ENCODE data around the gene CXCL13. TPM values are rescaled to one million over a fixed set of nuclear protein-coding genes. Genes with fewer than 3 reads are reported as not detected.

Gene CXCL13
- total RNA-seq, 1 experiment from 2014 or later, result not detected

- CTCF ChIA-PET, result no interaction called here
- DNase-seq (ENCODE audit: low spot score) (no peak), ATAC-seq (no peak)
- POLR2A ChIA-PET, result no interaction called here
- peaks cover 22% of the 10 kb centered on the region for H3K4me1 Mint-ChIP-seq
- H3K4me3 Mint-ChIP-seq, result no peak overlapping the region
- H3K27me3 Mint-ChIP-seq (ENCODE audit: low read depth), result peaks cover 41% of the 10 kb centered on the region
- peaks cover 31% of the 10 kb centered on the region for H3K9me3 Mint-ChIP-seq
- H3K36me3 Mint-ChIP-seq, result peaks cover 8% of the 10 kb centered on the region; the same call in 1 of the 2 replicates
- no peak overlapping the region for H3K27ac Mint-ChIP-seq
- no peak for TF ChIP-seq OVOL2 (CRISPR knock-in tag; IDR thresholded peaks at IDR 0.05; ENCODE audit: borderline replicate concordance)
- no peak for TF ChIP-seq GRHL2 (CRISPR knock-in tag; IDR thresholded peaks at IDR 0.05; ENCODE audit: insufficient replicate concordance, severe bottlenecking)
- TF ChIP-seq NR1H2 (CRISPR knock-in tag; IDR thresholded peaks at IDR 0.05), result no peak
- TF ChIP-seq, protein P1, sequence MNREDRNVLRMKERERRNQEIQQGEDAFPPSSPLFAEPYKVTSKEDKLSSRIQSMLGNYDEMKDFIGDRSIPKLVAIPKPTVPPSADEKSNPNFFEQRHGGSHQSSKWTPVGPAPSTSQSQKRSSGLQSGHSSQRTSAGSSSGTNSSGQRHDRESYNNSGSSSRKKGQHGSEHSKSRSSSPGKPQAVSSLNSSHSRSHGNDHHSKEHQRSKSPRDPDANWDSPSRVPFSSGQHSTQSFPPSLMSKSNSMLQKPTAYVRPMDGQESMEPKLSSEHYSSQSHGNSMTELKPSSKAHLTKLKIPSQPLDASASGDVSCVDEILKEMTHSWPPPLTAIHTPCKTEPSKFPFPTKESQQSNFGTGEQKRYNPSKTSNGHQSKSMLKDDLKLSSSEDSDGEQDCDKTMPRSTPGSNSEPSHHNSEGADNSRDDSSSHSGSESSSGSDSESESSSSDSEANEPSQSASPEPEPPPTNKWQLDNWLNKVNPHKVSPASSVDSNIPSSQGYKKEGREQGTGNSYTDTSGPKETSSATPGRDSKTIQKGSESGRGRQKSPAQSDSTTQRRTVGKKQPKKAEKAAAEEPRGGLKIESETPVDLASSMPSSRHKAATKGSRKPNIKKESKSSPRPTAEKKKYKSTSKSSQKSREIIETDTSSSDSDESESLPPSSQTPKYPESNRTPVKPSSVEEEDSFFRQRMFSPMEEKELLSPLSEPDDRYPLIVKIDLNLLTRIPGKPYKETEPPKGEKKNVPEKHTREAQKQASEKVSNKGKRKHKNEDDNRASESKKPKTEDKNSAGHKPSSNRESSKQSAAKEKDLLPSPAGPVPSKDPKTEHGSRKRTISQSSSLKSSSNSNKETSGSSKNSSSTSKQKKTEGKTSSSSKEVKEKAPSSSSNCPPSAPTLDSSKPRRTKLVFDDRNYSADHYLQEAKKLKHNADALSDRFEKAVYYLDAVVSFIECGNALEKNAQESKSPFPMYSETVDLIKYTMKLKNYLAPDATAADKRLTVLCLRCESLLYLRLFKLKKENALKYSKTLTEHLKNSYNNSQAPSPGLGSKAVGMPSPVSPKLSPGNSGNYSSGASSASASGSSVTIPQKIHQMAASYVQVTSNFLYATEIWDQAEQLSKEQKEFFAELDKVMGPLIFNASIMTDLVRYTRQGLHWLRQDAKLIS (CRISPR knock-in tag; IDR thresholded peaks at IDR 0.05; ENCODE audit: borderline replicate concordance), result no peak
- TF ChIP-seq ZNF121 (CRISPR knock-in tag; IDR thresholded peaks at IDR 0.05), result no peak
- TF ChIP-seq ZNF671 (CRISPR knock-in tag; IDR thresholded peaks at IDR 0.05), result no peak
Observed at GRCh38 chr4:77652237-77652897, 46.7 kb downstream of the CXCL13 start.

DNA sequence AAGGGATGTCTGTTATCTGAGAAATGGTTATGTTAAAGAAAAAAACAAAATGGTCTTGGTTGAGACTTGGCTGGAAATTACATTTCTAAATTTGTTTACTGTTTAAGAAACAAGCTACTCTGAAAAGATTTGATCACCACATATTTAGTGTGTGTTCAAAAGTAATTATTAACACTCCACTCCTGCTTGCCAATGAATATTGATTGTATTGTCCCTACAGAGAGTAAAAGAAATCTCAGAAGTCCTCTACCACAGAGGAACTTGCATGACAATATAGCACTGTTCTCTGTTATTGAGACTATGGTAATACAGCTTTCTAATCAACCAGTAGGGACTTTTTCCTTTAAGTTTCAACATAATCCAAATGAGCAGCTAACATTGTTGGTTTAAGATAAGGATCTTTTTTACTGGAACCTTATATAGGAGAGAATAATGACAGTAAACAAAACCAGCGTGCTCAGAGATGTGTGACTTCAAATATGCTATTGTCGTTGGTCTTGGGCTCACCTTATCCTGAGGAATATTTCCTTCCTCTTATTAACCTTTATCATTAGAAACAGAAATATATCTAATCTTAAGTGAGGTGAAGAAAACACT is 47.6 kb downstream of the CXCL13 start:
- ChIA-PET POLR2A (no interaction called here), CTCF (no interaction called here)
- peaks cover 46% of the 10 kb centered on the region for H3K27me3 Mint-ChIP-seq (ENCODE audit: low read depth)
- ATAC-seq, result no peak
- DNase-seq (ENCODE audit: low spot score), result no peak
- peaks cover 22% of the 10 kb centered on the region for H3K4me1 Mint-ChIP-seq
- peaks cover 5% of the 10 kb centered on the region; the same call in 1 of the 2 replicates for H3K36me3 Mint-ChIP-seq
- peaks cover 31% of the 10 kb centered on the region for H3K9me3 Mint-ChIP-seq
- no peak overlapping the region for H3K4me3 Mint-ChIP-seq
- H3K27ac Mint-ChIP-seq, result no peak overlapping the region
- TF ChIP-seq GTF2I (CRISPR knock-in tag; conservative IDR thresholded peaks at IDR 0.05), result no peak
- TF ChIP-seq PRDM15 (CRISPR knock-in tag; IDR thresholded peaks at IDR 0.05), result no peak
- TF ChIP-seq FOXK1 (CRISPR knock-in tag; IDR thresholded peaks at IDR 0.05), result no peak
- no peak for TF ChIP-seq FOXP1 (CRISPR knock-in tag; IDR thresholded peaks at IDR 0.05; ENCODE audit: borderline replicate concordance)
- TF ChIP-seq GABPB1 (CRISPR knock-in tag; IDR thresholded peaks at IDR 0.05), result no peak
- TF ChIP-seq E2F4 (CRISPR knock-in tag; IDR thresholded peaks at IDR 0.05; ENCODE audit: borderline replicate concordance, low read depth), result no peak
- no peak for TF ChIP-seq ZNF219 (CRISPR knock-in tag; IDR thresholded peaks at IDR 0.05; ENCODE audit: borderline replicate concordance)
- TF ChIP-seq ATF1 (CRISPR knock-in tag; IDR thresholded peaks at IDR 0.05), result no peak
- TF ChIP-seq SP1 (CRISPR knock-in tag; conservative IDR thresholded peaks at IDR 0.05), result no peak
- TF ChIP-seq OVOL2 (CRISPR knock-in tag; IDR thresholded peaks at IDR 0.05; ENCODE audit: borderline replicate concordance), result no peak
- TF ChIP-seq ZSCAN18 (CRISPR knock-in tag; IDR thresholded peaks at IDR 0.05), result no peak
- no peak for TF ChIP-seq EMX1 (CRISPR knock-in tag; IDR thresholded peaks at IDR 0.05)
- TF ChIP-seq, protein P2, sequence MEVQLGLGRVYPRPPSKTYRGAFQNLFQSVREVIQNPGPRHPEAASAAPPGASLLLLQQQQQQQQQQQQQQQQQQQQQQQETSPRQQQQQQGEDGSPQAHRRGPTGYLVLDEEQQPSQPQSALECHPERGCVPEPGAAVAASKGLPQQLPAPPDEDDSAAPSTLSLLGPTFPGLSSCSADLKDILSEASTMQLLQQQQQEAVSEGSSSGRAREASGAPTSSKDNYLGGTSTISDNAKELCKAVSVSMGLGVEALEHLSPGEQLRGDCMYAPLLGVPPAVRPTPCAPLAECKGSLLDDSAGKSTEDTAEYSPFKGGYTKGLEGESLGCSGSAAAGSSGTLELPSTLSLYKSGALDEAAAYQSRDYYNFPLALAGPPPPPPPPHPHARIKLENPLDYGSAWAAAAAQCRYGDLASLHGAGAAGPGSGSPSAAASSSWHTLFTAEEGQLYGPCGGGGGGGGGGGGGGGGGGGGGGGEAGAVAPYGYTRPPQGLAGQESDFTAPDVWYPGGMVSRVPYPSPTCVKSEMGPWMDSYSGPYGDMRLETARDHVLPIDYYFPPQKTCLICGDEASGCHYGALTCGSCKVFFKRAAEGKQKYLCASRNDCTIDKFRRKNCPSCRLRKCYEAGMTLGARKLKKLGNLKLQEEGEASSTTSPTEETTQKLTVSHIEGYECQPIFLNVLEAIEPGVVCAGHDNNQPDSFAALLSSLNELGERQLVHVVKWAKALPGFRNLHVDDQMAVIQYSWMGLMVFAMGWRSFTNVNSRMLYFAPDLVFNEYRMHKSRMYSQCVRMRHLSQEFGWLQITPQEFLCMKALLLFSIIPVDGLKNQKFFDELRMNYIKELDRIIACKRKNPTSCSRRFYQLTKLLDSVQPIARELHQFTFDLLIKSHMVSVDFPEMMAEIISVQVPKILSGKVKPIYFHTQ (CRISPR knock-in tag; IDR thresholded peaks at IDR 0.05), result no peak
- TF ChIP-seq ZNF317 (CRISPR knock-in tag; IDR thresholded peaks at IDR 0.05; ENCODE audit: borderline replicate concordance, low read depth), result no peak
- TF ChIP-seq IRF1 (CRISPR knock-in tag; IDR thresholded peaks at IDR 0.05), result no peak
